ENCODE results near the gene ZNG1B. TPM values are rescaled to one million over a fixed set of nuclear protein-coding genes. Genes with fewer than 3 reads are reported as not detected.

The ZNG1B gene
- total RNA-seq, 1 donor from 2014 or later: 28.6 TPM

Other genes with a start within 250 kb of the ZNG1B start
- 0.65 and 0.68 TPM in 2 replicates for gene PAX8, start 158.8 kb upstream of the ZNG1B start, total RNA-seq
- gene FOXD4L1, start 61.0 kb downstream of the ZNG1B start, total RNA-seq: 0.05 and 0.17 TPM in 2 replicates
- gene RABL2A, start 189.6 kb downstream of the ZNG1B start, total RNA-seq: 4.1 and 6.3 TPM in 2 replicates